ENCODE data around the gene CA10. TPM values are rescaled to one million over a fixed set of nuclear protein-coding genes. Genes with fewer than 3 reads are reported as not detected.

CA10 gene
- total RNA-seq, 2 donors from 2014 or later, result 0.91 TPM; not detected in 1

- TF ChIP-seq CTCF (IDR thresholded peaks at IDR 0.05) (no peak), POLR2AphosphoS5 (IDR thresholded peaks at IDR 0.05) (no peak), POLR2A (IDR thresholded peaks at IDR 0.05) (no peak)
Measured at GRCh38 chr17:51869387-51869786, 289.1 kb downstream of the CA10 start.

GRCh38 chr17:51860954-51861561 lies 297.5 kb downstream of the CA10 start:
- intact Hi-C loops (cut with DNase I), result no loop called here
- DNase-seq (ENCODE audit: low spot score), result peak; percentile 47
- H3K4me3 ChIP-seq, result no peak overlapping the region
- H3K9me3 ChIP-seq, result no peaks in the 10 kb centered on the region
- 13% methylated on average over 5 of the region's 5 CpGs for WGBS
- TF ChIP-seq CTCF (IDR thresholded peaks at IDR 0.05) (peak; percentile 9 to 53 (median 32)), POLR2A (IDR thresholded peaks at IDR 0.05) (no peak)
- no peaks in the 10 kb centered on the region for H3K4me1 ChIP-seq (replicated peaks)
- no peaks in the 10 kb centered on the region for H3K27me3 ChIP-seq (replicated peaks; ENCODE audit: insufficient read depth)
- H3K36me3 ChIP-seq, result no peaks in the 10 kb centered on the region
- no peak overlapping the region for H3K27ac ChIP-seq

More at GRCh38 chr17:51869387-51869786, 289.1 kb downstream of the CA10 start:
- no peaks in the 10 kb centered on the region for H3K36me3 ChIP-seq
- H3K27me3 ChIP-seq (replicated peaks; ENCODE audit: insufficient read depth), result no peaks in the 10 kb centered on the region
- intact Hi-C loops (cut with DNase I), result no loop called here
- H3K27ac ChIP-seq, result no peak overlapping the region
- H3K4me1 ChIP-seq (replicated peaks), result no peaks in the 10 kb centered on the region
- 5% methylated on average over 2 of the region's 2 CpGs for WGBS
- DNase-seq (ENCODE audit: low spot score), result no peak
- no peak overlapping the region for H3K4me3 ChIP-seq
- H3K9me3 ChIP-seq, result no peaks in the 10 kb centered on the region

- no peak for TF ChIP-seq POLR2AphosphoS5 (IDR thresholded peaks at IDR 0.05)
- no peak for TF ChIP-seq CTCF (IDR thresholded peaks at IDR 0.05)
- TF ChIP-seq POLR2A (IDR thresholded peaks at IDR 0.05), result no peak
- intact Hi-C loops (cut with DNase I), result no loop called here
- no peaks in the 10 kb centered on the region for H3K4me1 ChIP-seq (replicated peaks)
- H3K9me3 ChIP-seq, result no peaks in the 10 kb centered on the region
- H3K27me3 ChIP-seq (replicated peaks; ENCODE audit: insufficient read depth), result no peaks in the 10 kb centered on the region
- no peak overlapping the region for H3K27ac ChIP-seq
- no peak for DNase-seq (ENCODE audit: low spot score)
- no peak overlapping the region for H3K4me3 ChIP-seq
- H3K36me3 ChIP-seq, result no peaks in the 10 kb centered on the region
- WGBS, result 63% methylated on average over 6 of the region's 6 CpGs
Measured at GRCh38 chr17:51857052-51857597, 301.4 kb downstream of the CA10 start.

- TF ChIP-seq CTCF (IDR thresholded peaks at IDR 0.05) (no peak), POLR2AphosphoS5 (IDR thresholded peaks at IDR 0.05) (no peak)
- WGBS, result 88% methylated on average over 3 of the region's 3 CpGs
- Histone ChIP-seq H3K27ac (no peak overlapping the region), H3K36me3 (no peaks in the 10 kb centered on the region), H3K27me3 (replicated peaks; ENCODE audit: insufficient read depth) (no peaks in the 10 kb centered on the region), H3K4me3 (no peak overlapping the region), H3K4me1 (replicated peaks) (no peaks in the 10 kb centered on the region), H3K9me3 (no peaks in the 10 kb centered on the region)
- intact Hi-C loops (cut with DNase I), result no loop called here
- no peak for DNase-seq (ENCODE audit: low spot score)
Measured at GRCh38 chr17:51855806-51856205, 302.7 kb downstream of the CA10 start.

- Histone ChIP-seq H3K4me3 (no peak overlapping the region), H3K4me1 (replicated peaks) (no peaks in the 10 kb centered on the region), H3K9me3 (no peaks in the 10 kb centered on the region), H3K36me3 (no peaks in the 10 kb centered on the region), H3K27me3 (replicated peaks; ENCODE audit: insufficient read depth) (no peaks in the 10 kb centered on the region), H3K27ac (no peak overlapping the region)
- DNase-seq (ENCODE audit: low spot score), result no peak
- WGBS, result 33% methylated on average over 5 of the region's 5 CpGs
- no peak for TF ChIP-seq CTCF (IDR thresholded peaks at IDR 0.05)
- TF ChIP-seq POLR2A (IDR thresholded peaks at IDR 0.05), result no peak
- no peak for TF ChIP-seq POLR2AphosphoS5 (IDR thresholded peaks at IDR 0.05)
- intact Hi-C loops (cut with DNase I), result no loop called here
Measured at GRCh38 chr17:51853857-51854256, 304.7 kb downstream of the CA10 start.
